Measurements from ENCODE around the gene USP46.

The USP46 gene

GRCh38 chr4:52573551-52573950 is 85.5 kb downstream of the USP46 start:
- CTCF ChIA-PET: no interaction called here
- H3K36me3 ChIP-seq (ENCODE audit: control insufficient read depth in 4 of 4, insufficient read depth in 4 of 4, low read length in 3 of 4): no peaks in the 10 kb centered on the region
- WGBS (ENCODE audit: insufficient coverage): 100% methylated on average over 1 of the region's 1 CpG
- H3K4me1 ChIP-seq (ENCODE audit: control extremely low read depth in 1 of 4, control insufficient read depth in 4 of 4, insufficient read depth in 4 of 4, low read length in 3 of 4): no peaks in the 10 kb centered on the region
- DNase-seq: no peak
- no peak overlapping the region for H3K4me3 ChIP-seq (ENCODE audit: control insufficient read depth in 1 of 7, extremely low read depth in 1 of 7, insufficient read depth in 4 of 7, low read depth in 2 of 7, low read length in 6 of 7)
- peaks cover 0 to 2% (median 0%) of the 10 kb centered on the region in 5 experiments for H3K9me3 ChIP-seq (ENCODE audit: control extremely low read depth in 1 of 5, control insufficient read depth in 4 of 5, insufficient read depth in 2 of 5, low read depth in 1 of 5, low read length in 4 of 5)
- H3K27ac ChIP-seq (ENCODE audit: insufficient read depth in 1 of 2, low read depth in 1 of 2, low read length in 2 of 2, poor library complexity in 1 of 2, severe bottlenecking in 2 of 2): no peak overlapping the region
- no peaks in the 10 kb centered on the region for H3K27me3 ChIP-seq (replicated peaks in 2 of 5; ENCODE audit: control insufficient read depth in 4 of 5, insufficient read depth in 5 of 5, low read length in 4 of 5)
- POLR2A ChIA-PET: no interaction called here

DNA sequence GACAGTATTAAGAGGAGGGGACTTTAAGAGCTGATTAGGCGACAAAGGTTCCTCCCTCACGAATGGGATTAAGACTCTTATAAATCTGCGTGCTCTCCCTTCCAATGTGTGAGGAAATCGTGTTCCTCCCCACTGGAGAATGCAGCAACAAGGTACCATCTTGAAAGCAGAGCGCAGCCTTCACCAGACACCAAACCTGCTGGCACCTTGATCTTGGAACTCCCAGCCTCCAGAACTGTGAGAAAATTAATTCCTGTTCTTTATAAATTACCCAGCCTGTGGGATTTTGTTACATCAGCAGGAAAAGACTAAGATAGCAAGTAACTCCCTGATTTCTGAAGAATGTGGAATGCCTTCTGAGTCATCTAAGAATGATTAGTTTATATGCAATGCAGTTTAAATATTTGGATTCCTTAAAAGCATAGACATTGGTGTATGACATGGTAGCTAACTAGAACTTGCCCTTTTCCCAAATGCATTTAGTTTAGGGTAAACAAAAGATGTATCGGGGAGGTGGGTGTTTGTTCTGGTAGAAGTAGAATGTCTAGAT is 86.1 kb downstream of the USP46 start:
- WGBS (ENCODE audit: insufficient coverage): 98% methylated on average over 5 of the region's 6 CpGs
- ChIA-PET CTCF (no interaction called here), POLR2A (no interaction called here)
- no peak for DNase-seq
- Histone ChIP-seq H3K9me3 (ENCODE audit: control extremely low read depth in 1 of 5, control insufficient read depth in 4 of 5, insufficient read depth in 2 of 5, low read depth in 1 of 5, low read length in 4 of 5) (peaks cover 0 to 2% (median 0%) of the 10 kb centered on the region in 5 experiments), H3K4me1 (ENCODE audit: control extremely low read depth in 1 of 4, control insufficient read depth in 4 of 4, insufficient read depth in 4 of 4, low read length in 3 of 4) (no peaks in the 10 kb centered on the region), H3K36me3 (ENCODE audit: control insufficient read depth in 4 of 4, insufficient read depth in 4 of 4, low read length in 3 of 4) (no peaks in the 10 kb centered on the region), H3K4me3 (ENCODE audit: control insufficient read depth in 1 of 7, extremely low read depth in 1 of 7, insufficient read depth in 4 of 7, low read depth in 2 of 7, low read length in 6 of 7) (no peak overlapping the region), H3K27ac (ENCODE audit: insufficient read depth in 1 of 2, low read depth in 1 of 2, low read length in 2 of 2, poor library complexity in 1 of 2, severe bottlenecking in 2 of 2) (no peak overlapping the region), H3K27me3 (replicated peaks in 2 of 5; ENCODE audit: control insufficient read depth in 4 of 5, insufficient read depth in 5 of 5, low read length in 4 of 5) (no peaks in the 10 kb centered on the region)

- no peak for DNase-seq
- no peak overlapping the region for H3K4me3 ChIP-seq (ENCODE audit: control insufficient read depth in 1 of 7, extremely low read depth in 1 of 7, insufficient read depth in 4 of 7, low read depth in 2 of 7, low read length in 6 of 7)
- H3K9me3 ChIP-seq (ENCODE audit: control extremely low read depth in 1 of 5, control insufficient read depth in 4 of 5, insufficient read depth in 2 of 5, low read depth in 1 of 5, low read length in 4 of 5): peaks cover 0 to 2% (median 0%) of the 10 kb centered on the region in 5 experiments
- no CpG with 5 or more reads among the region's 3 CpGs for WGBS (ENCODE audit: insufficient coverage)
- no peak overlapping the region for H3K27ac ChIP-seq (ENCODE audit: insufficient read depth in 1 of 2, low read depth in 1 of 2, low read length in 2 of 2, poor library complexity in 1 of 2, severe bottlenecking in 2 of 2)
- POLR2A ChIA-PET: no interaction called here
- H3K27me3 ChIP-seq (replicated peaks in 2 of 5; ENCODE audit: control insufficient read depth in 4 of 5, insufficient read depth in 5 of 5, low read length in 4 of 5): peaks cover 0 to 3% (median 0%) of the 10 kb centered on the region in 5 experiments
- H3K4me1 ChIP-seq (ENCODE audit: control extremely low read depth in 1 of 4, control insufficient read depth in 4 of 4, insufficient read depth in 4 of 4, low read length in 3 of 4): no peaks in the 10 kb centered on the region
- CTCF ChIA-PET: interaction anchor here (1.1 kb wide), 2 partner anchors 22 to 415 kb away, joined by 3 read pairs; no protein-coding TSS in a partner anchor
- H3K36me3 ChIP-seq (ENCODE audit: control insufficient read depth in 4 of 4, insufficient read depth in 4 of 4, low read length in 3 of 4): no peaks in the 10 kb centered on the region
These were observed 90.8 kb downstream of the USP46 start for GRCh38 chr4:52568351-52568750.

GRCh38 chr4:52566136-52567031 is 92.7 kb downstream of the USP46 start:
- no peak for DNase-seq

DNA sequence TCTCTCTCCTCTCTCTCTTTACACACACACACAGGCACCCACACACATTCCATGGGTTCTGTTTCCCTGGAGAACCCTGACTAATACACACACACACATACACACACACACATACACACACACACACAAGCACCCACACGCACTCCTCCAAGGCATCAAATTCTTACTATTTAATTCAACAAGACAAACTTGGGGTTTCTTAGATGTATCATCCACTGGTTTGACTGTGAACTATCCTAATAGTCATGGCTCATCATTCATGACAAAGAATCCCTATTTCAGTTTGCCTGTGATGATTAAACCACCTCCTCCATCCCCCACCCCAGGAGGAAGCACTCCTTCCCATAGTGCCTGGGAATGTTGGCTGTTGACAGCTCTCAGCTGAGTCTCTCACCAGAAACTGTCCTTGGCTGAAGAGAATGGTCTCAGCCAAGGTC is 98.2 kb downstream of the USP46 start:
- no peak for DNase-seq
- CTCF ChIA-PET: no interaction called here
- POLR2A ChIA-PET: no interaction called here
- Histone ChIP-seq H3K36me3 (ENCODE audit: control insufficient read depth in 4 of 4, insufficient read depth in 4 of 4, low read length in 3 of 4) (no peaks in the 10 kb centered on the region), H3K4me3 (ENCODE audit: control insufficient read depth in 1 of 7, extremely low read depth in 1 of 7, insufficient read depth in 4 of 7, low read depth in 2 of 7, low read length in 6 of 7) (no peak overlapping the region), H3K27ac (ENCODE audit: insufficient read depth in 1 of 2, low read depth in 1 of 2, low read length in 2 of 2, poor library complexity in 1 of 2, severe bottlenecking in 2 of 2) (no peak overlapping the region), H3K27me3 (replicated peaks in 2 of 5; ENCODE audit: control insufficient read depth in 4 of 5, insufficient read depth in 5 of 5, low read length in 4 of 5) (peaks cover 0 to 3% (median 0%) of the 10 kb centered on the region in 5 experiments), H3K4me1 (ENCODE audit: control extremely low read depth in 1 of 4, control insufficient read depth in 4 of 4, insufficient read depth in 4 of 4, low read length in 3 of 4) (no peaks in the 10 kb centered on the region), H3K9me3 (ENCODE audit: control extremely low read depth in 1 of 5, control insufficient read depth in 4 of 5, insufficient read depth in 2 of 5, low read depth in 1 of 5, low read length in 4 of 5) (peaks cover 0 to 4% (median 0%) of the 10 kb centered on the region in 5 experiments)
- 92% methylated on average over 1 of the region's 1 CpG for WGBS (ENCODE audit: insufficient coverage)

More at GRCh38 chr4:52566136-52567031, 92.7 kb downstream of the USP46 start:
- H3K27ac ChIP-seq (ENCODE audit: insufficient read depth in 1 of 2, low read depth in 1 of 2, low read length in 2 of 2, poor library complexity in 1 of 2, severe bottlenecking in 2 of 2): no peak overlapping the region
- H3K4me3 ChIP-seq (ENCODE audit: control insufficient read depth in 1 of 7, extremely low read depth in 1 of 7, insufficient read depth in 4 of 7, low read depth in 2 of 7, low read length in 6 of 7): no peak overlapping the region
- POLR2A ChIA-PET: no interaction called here
- H3K4me1 ChIP-seq (ENCODE audit: control extremely low read depth in 1 of 4, control insufficient read depth in 4 of 4, insufficient read depth in 4 of 4, low read length in 3 of 4): no peaks in the 10 kb centered on the region
- 60% methylated on average over 1 of the region's 2 CpGs for WGBS (ENCODE audit: insufficient coverage)
- H3K36me3 ChIP-seq (ENCODE audit: control insufficient read depth in 4 of 4, insufficient read depth in 4 of 4, low read length in 3 of 4): no peaks in the 10 kb centered on the region
- peaks cover 0 to under 1% (median 0%) of the 10 kb centered on the region in 5 experiments for H3K9me3 ChIP-seq (ENCODE audit: control extremely low read depth in 1 of 5, control insufficient read depth in 4 of 5, insufficient read depth in 2 of 5, low read depth in 1 of 5, low read length in 4 of 5)
- CTCF ChIA-PET: no interaction called here
- H3K27me3 ChIP-seq (replicated peaks in 2 of 5; ENCODE audit: control insufficient read depth in 4 of 5, insufficient read depth in 5 of 5, low read length in 4 of 5): peaks cover 0 to 3% (median 0%) of the 10 kb centered on the region in 5 experiments

GRCh38 chr4:52555356-52555716 is 103.8 kb downstream of the USP46 start:
- CTCF ChIA-PET: interaction anchor here (2.0 kb wide), 1 partner anchor 10 kb away, joined by 5 read pairs; no protein-coding TSS in a partner anchor
- Histone ChIP-seq H3K27me3 (replicated peaks in 2 of 5; ENCODE audit: control insufficient read depth in 4 of 5, insufficient read depth in 5 of 5, low read length in 4 of 5) (no peaks in the 10 kb centered on the region), H3K27ac (ENCODE audit: insufficient read depth in 1 of 2, low read depth in 1 of 2, low read length in 2 of 2, poor library complexity in 1 of 2, severe bottlenecking in 2 of 2) (no peak overlapping the region), H3K4me1 (ENCODE audit: control extremely low read depth in 1 of 4, control insufficient read depth in 4 of 4, insufficient read depth in 4 of 4, low read length in 3 of 4) (peaks cover 0 to 1% (median 0%) of the 10 kb centered on the region in 4 experiments), H3K36me3 (ENCODE audit: control insufficient read depth in 4 of 4, insufficient read depth in 4 of 4, low read length in 3 of 4) (no peaks in the 10 kb centered on the region), H3K4me3 (ENCODE audit: control insufficient read depth in 1 of 7, extremely low read depth in 1 of 7, insufficient read depth in 4 of 7, low read depth in 2 of 7, low read length in 6 of 7) (no peak overlapping the region), H3K9me3 (ENCODE audit: control extremely low read depth in 1 of 5, control insufficient read depth in 4 of 5, insufficient read depth in 2 of 5, low read depth in 1 of 5, low read length in 4 of 5) (peaks cover 0 to 4% (median 0%) of the 10 kb centered on the region in 5 experiments)
- no peak for DNase-seq
- POLR2A ChIA-PET: no interaction called here
- 91% methylated on average over 6 of the region's 7 CpGs for WGBS (ENCODE audit: insufficient coverage)

Measured in common myeloid progenitor, CD34-positive (primary cell).